Cerebellar nuclear complex (tissue), 1 donor: Measurements from ENCODE around the gene ARPC2.
A peak's percentile ranks its signal among the peaks of the same experiment; 100 is the strongest.

Experiments used
- DNase-seq, 2 experiments: peaks; one replicate each; lab custom pipeline; 2025; lab: John Stamatoyannopoulos, UW

The ARPC2 gene

GRCh38 chr2:218290316-218291261 is 73.6 kb downstream of the ARPC2 start:
- no peak for DNase-seq

- no peak for DNase-seq
Observed at GRCh38 chr2:218291318-218292047, 74.5 kb downstream of the ARPC2 start.

GRCh38 chr2:218292048-218293014 is 75.3 kb downstream of the ARPC2 start, which contains the start of gene TMBIM1:
TMBIM1 (minus strand) TSS chr2:218292503; CDS start chr2:218282141, 10,362 bp downstream.
- DNase-seq = no peak

- no peak for DNase-seq
Observed at GRCh38 chr2:218293715-218294429, 76.9 kb downstream of the ARPC2 start.

- DNase-seq = no peak
Observed at GRCh38 chr2:218294430-218295022, 77.5 kb downstream of the ARPC2 start.

GRCh38 chr2:218295029-218295428 is 78.0 kb downstream of the ARPC2 start:
- DNase-seq = no peak

- DNase-seq = no peak
Observed at GRCh38 chr2:218296200-218296599, 79.2 kb downstream of the ARPC2 start.

GRCh38 chr2:218296847-218297246 is 79.9 kb downstream of the ARPC2 start:
- DNase-seq = no peak

- DNase-seq = no peak
Observed at GRCh38 chr2:218298314-218298875, 81.4 kb downstream of the ARPC2 start.

GRCh38 chr2:218300141-218300540 is 83.2 kb downstream of the ARPC2 start:
- DNase-seq = no peak

GRCh38 chr2:218301176-218301819 is 84.3 kb downstream of the ARPC2 start:
- DNase-seq = peak in 1 of 2 experiments; percentile 34
